ENCODE results near the gene OR2T27.
"Not testable (repeated sequence)": the region's sequence is repeated elsewhere in the genome, so short reads cannot be mapped to it uniquely, and the experiment has no call there.

Gene OR2T27

GRCh38 chr1:248639652-248640051 lies 15.7 kb downstream of the OR2T27 start:
- not testable (repeated sequence) for DNase-seq

GRCh38 chr1:248636612-248637011 lies 18.7 kb downstream of the OR2T27 start:
- DNase-seq = not testable (repeated sequence)

GRCh38 chr1:248634991-248635390 lies 20.3 kb downstream of the OR2T27 start, which contains the start of gene OR2T11:
TSS of gene OR2T11 (minus strand) at chr1:248635091. CDS start at chr1:248627128, 7,963 bp downstream.
- not testable (repeated sequence) for DNase-seq

GRCh38 chr1:248631354-248632008 lies 23.8 kb downstream of the OR2T27 start:
- no peak for DNase-seq

- DNase-seq = no peak
Observed at GRCh38 chr1:248630551-248630950, 24.8 kb downstream of the OR2T27 start.

- no peak for DNase-seq
Observed at GRCh38 chr1:248627971-248628844, 27.1 kb downstream of the OR2T27 start.

- no peak for DNase-seq
Observed at GRCh38 chr1:248625971-248626370, 29.4 kb downstream of the OR2T27 start.

GRCh38 chr1:248625166-248625565 lies 30.2 kb downstream of the OR2T27 start:
- no peak for DNase-seq

GRCh38 chr1:248622570-248623001 lies 32.7 kb downstream of the OR2T27 start:
- DNase-seq = no peak

GRCh38 chr1:248621770-248622169 lies 33.6 kb downstream of the OR2T27 start:
- DNase-seq = no peak

GRCh38 chr1:248618878-248619277 lies 36.5 kb downstream of the OR2T27 start:
- peak; percentile 72 for DNase-seq

GRCh38 chr1:248618119-248618518 lies 37.2 kb downstream of the OR2T27 start:
- no peak for DNase-seq

GRCh38 chr1:248613742-248614141 lies 41.6 kb downstream of the OR2T27 start:
- DNase-seq = no peak

- DNase-seq = no peak
Observed at GRCh38 chr1:248611883-248612414, 43.4 kb downstream of the OR2T27 start.

GRCh38 chr1:248610301-248610700 lies 45.0 kb downstream of the OR2T27 start:
- DNase-seq = no peak

Data from activated CD8-positive, alpha-beta memory T cell treated with anti-CD3 and anti-CD28 coated beads for 24 hours (primary cell).